ENCODE results near the gene ZNF383.
A peak's percentile ranks its signal among the peaks of the same experiment; 100 is the strongest.
"Not testable (repeated sequence)": the region's sequence is repeated elsewhere in the genome, so short reads cannot be mapped to it uniquely, and the experiment has no call there.

ZNF383 gene

GRCh38 chr19:37217775-37218591, at the start of gene ZNF383:
Gene ZNF383 (plus strand): TSS chr19:37218214. CDS start chr19:37230454, 12,240 bp downstream.
- peak within 1 kb of the TSS; percentile 91 for H3K27ac ChIP-seq
- TF ChIP-seq CTCF (conservative IDR thresholded peaks at IDR 0.05): no peak

- TF ChIP-seq CTCF (conservative IDR thresholded peaks at IDR 0.05): no peak
- peak within 1 kb of the TSS; percentile 60 for H3K27ac ChIP-seq
Observed at GRCh38 chr19:37172368-37173366, 45.3 kb upstream of the ZNF383 start, which contains the start of gene ZNF585A. Gene ZNF585A (minus strand): TSS chr19:37172695. CDS start chr19:37169910, 2,785 bp downstream.

GRCh38 chr19:37186071-37186470, 31.9 kb upstream of the ZNF383 start:
- H3K27ac ChIP-seq: not testable (repeated sequence)

GRCh38 chr19:37195248-37195647, 22.8 kb upstream of the ZNF383 start:
- H3K27ac ChIP-seq: not testable (repeated sequence)

- H3K27ac ChIP-seq: not testable (repeated sequence)
Observed at GRCh38 chr19:37197115-37197514, 20.9 kb upstream of the ZNF383 start.

GRCh38 chr19:37197768-37198167, 20.2 kb upstream of the ZNF383 start:
- no peak for TF ChIP-seq CTCF (conservative IDR thresholded peaks at IDR 0.05)
- no peak overlapping the region for H3K27ac ChIP-seq

- H3K27ac ChIP-seq: peak overlapping the region; percentile 91
- TF ChIP-seq CTCF (conservative IDR thresholded peaks at IDR 0.05): no peak
Observed at GRCh38 chr19:37217480-37217774, 587 bp upstream of the ZNF383 start.

GRCh38 chr19:37218592-37218935, 550 bp downstream of the ZNF383 start:
- peak overlapping the region; percentile 91 for H3K27ac ChIP-seq
- TF ChIP-seq CTCF (conservative IDR thresholded peaks at IDR 0.05): no peak

GRCh38 chr19:37220383-37220782, 2.4 kb downstream of the ZNF383 start:
- no peak for TF ChIP-seq CTCF (conservative IDR thresholded peaks at IDR 0.05)
- no peak overlapping the region for H3K27ac ChIP-seq

Data from VCaP (cell line).